HepG2 (cell line): Measurements from ENCODE around the gene NHSL1. TPM values are rescaled to one million over a fixed set of nuclear protein-coding genes. Genes with fewer than 3 reads are reported as not detected.

ENCODE experiments used
- ELF4 ChIP-seq: sonication (generic); formaldehyde crosslinking; IDR thresholded peaks from 2 replicates; pipeline ENCODE4 v1.5.0; 2020; ENCODE audit warnings: missing genetic modification reagents, mild to moderate bottlenecking, moderate library complexity, borderline replicate concordance
- GATA4 ChIP-seq: sonication (generic); IDR thresholded peaks from 2 replicates; pipeline ENCODE4 v1.6.1; 2016; ENCODE audit warnings: antibody characterized with exemption, low read depth, borderline replicate concordance
- IRF2 ChIP-seq: IDR thresholded peaks from 2 replicates; pipeline ENCODE4 v1.6.1; 2018; ENCODE audit warnings: missing genetic modification reagents, missing compliant biosample characterization
- MTA3 ChIP-seq: sonication (generic); formaldehyde crosslinking; IDR thresholded peaks from 2 replicates; pipeline ENCODE4 v1.4.0; 2020; ENCODE audit warnings: missing genetic modification reagents
- RFX1 ChIP-seq: fragments of 450-650 bp; IDR thresholded peaks from 2 replicates; pipeline ENCODE4 v1.6.1; 2017
- SAP130 ChIP-seq: IDR thresholded peaks from 2 replicates; pipeline ENCODE4 v1.6.1; 2016; ENCODE audit warnings: low read depth
- TGIF2 ChIP-seq: IDR thresholded peaks from 2 replicates; pipeline ENCODE4 v1.6.1; 2016; ENCODE audit warnings: control low read depth, missing compliant biosample characterization
- TSC22D2 ChIP-seq: sonication (generic); formaldehyde crosslinking; IDR thresholded peaks from 2 replicates; pipeline ENCODE4 v1.5.1; 2020; ENCODE audit warnings: missing genetic modification reagents, mild to moderate bottlenecking, borderline replicate concordance
- ZC3H13 ChIP-seq: sonication (generic); formaldehyde crosslinking; IDR thresholded peaks from 2 replicates; pipeline ENCODE4 v1.8.1; 2023; ENCODE audit warnings: mild to moderate bottlenecking, missing genetic modification reagents, moderate library complexity
- ZNF451 ChIP-seq: sonication (generic); formaldehyde crosslinking; IDR thresholded peaks from 2 replicates; pipeline ENCODE4 v1.5.0; 2020; ENCODE audit warnings: mild to moderate bottlenecking, missing genetic modification reagents
- ZNF724P ChIP-seq: sonication (generic); formaldehyde crosslinking; IDR thresholded peaks from 2 replicates; pipeline ENCODE4 v1.8.0; 2022; ENCODE audit warnings: missing genetic modification reagents, borderline replicate concordance
- ZSCAN9 ChIP-seq: IDR thresholded peaks from 2 replicates; pipeline ENCODE4 v1.6.1; 2016; ENCODE audit warnings: borderline replicate concordance
- polyA plus RNA-seq, 8 experiments: library from polyadenylated mRNA; depleted of rRNA in 3 of 8; stranded (reverse) in 7 of 8; unstranded in 1 of 8; fragments of >200 nt; fragmentation: Illumina TruSeq in 4 of 8; extraction: Trizol in 4 of 8; gene quantifications; 2 replicates each; pipeline versions ENCODE4 v1.2.1 to v1.2.3, GENCODE V29; 2011 to 2016; ENCODE audit warnings: low read depth in 4 of 8, missing spikeins in 1 of 8, mixed read lengths in 1 of 8; ENCODE audit not compliant: insufficient read depth in 1 of 8
- total RNA-seq, 5 experiments: library from RNA; depleted of rRNA; stranded (reverse); fragments of >200 nt; fragmentation: Illumina TruSeq; extraction: Trizol; gene quantifications; 2 replicates each; pipeline ENCODE4 v1.2.3, GENCODE V29; 2016; ENCODE audit warnings: low read depth in 1 of 5
- TF ChIP-seq, protein P1 (sequence below): sonication (generic); formaldehyde crosslinking; IDR thresholded peaks from 2 replicates; pipeline ENCODE4 v1.5.1; 2020; ENCODE audit warnings: missing genetic modification reagents, mild to moderate bottlenecking, borderline replicate concordance
- TF ChIP-seq, protein P2 (sequence below): IDR thresholded peaks from 2 replicates; pipeline ENCODE4 v1.6.1; 2016; ENCODE audit warnings: missing compliant biosample characterization, missing genetic modification reagents, borderline replicate concordance
- TF ChIP-seq, protein P3 (sequence below): sonication (generic); formaldehyde crosslinking; conservative IDR thresholded peaks from 2 replicates; pipeline ENCODE4 v1.4.0; 2020; ENCODE audit warnings: missing genetic modification reagents
- TF ChIP-seq, protein P4 (sequence below): sonication (generic); formaldehyde crosslinking; IDR thresholded peaks from 2 replicates; pipeline ENCODE4 v1.5.1; 2020; ENCODE audit warnings: mild to moderate bottlenecking, missing genetic modification reagents, borderline replicate concordance
- TF ChIP-seq, protein P5 (sequence below): sonication (generic); formaldehyde crosslinking; IDR thresholded peaks from 2 replicates; pipeline ENCODE4 v1.5.0; 2020; ENCODE audit warnings: missing genetic modification reagents

The NHSL1 gene
- total and polyA plus RNA-seq, 2 of the 13 experiments (the other 11 are each of a cell fraction or from before 2014, with no cell fraction given): 24.9 to 53.6 TPM

DNA sequence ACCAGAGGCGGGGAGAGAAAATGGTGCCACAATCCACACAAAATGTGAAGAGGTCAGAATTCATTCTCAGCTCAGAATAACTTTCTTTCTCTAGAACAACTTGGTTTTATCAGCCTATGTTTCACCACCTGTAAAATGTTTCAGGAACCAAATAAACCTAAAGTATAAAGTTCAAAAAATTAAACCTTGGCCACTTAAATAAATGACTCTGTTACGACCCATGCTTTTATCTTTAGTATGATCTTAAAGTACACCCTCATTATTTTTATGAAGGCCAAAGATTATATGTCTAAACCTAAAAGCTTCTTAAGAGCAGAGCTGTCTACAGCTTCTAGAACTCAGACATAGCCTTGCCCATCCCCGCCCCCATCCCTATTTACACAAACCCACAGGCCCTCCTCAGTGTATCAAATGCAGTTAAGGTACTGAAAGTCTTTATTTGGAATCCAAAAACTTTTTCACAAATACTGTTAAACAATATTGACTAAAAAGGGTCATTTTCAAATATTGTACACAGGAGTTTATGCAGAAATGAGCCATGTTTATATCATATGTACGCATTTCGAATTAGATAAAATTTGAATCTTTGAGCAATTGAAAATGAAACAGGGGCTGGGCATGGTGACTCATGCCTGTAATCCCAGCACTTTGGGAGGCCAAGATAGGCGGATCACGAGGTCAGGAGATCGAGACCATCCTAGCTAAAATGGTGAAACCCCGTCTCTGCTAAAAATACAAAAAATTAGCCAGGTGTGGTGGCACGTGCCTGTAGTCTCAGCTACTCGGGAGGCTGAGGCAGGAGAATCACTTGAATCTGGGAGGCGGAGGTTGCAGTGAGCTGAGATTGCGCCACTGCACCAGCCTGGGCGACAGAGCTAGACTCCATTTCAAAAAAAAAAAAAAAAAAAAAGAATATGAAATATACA, 5.7 kb upstream of the NHSL1 start (continued):
- no peak for TF ChIP-seq MTA3 (CRISPR knock-in tag)
- no peak for TF ChIP-seq ZNF451 (CRISPR knock-in tag)
- TF ChIP-seq, protein P1, sequence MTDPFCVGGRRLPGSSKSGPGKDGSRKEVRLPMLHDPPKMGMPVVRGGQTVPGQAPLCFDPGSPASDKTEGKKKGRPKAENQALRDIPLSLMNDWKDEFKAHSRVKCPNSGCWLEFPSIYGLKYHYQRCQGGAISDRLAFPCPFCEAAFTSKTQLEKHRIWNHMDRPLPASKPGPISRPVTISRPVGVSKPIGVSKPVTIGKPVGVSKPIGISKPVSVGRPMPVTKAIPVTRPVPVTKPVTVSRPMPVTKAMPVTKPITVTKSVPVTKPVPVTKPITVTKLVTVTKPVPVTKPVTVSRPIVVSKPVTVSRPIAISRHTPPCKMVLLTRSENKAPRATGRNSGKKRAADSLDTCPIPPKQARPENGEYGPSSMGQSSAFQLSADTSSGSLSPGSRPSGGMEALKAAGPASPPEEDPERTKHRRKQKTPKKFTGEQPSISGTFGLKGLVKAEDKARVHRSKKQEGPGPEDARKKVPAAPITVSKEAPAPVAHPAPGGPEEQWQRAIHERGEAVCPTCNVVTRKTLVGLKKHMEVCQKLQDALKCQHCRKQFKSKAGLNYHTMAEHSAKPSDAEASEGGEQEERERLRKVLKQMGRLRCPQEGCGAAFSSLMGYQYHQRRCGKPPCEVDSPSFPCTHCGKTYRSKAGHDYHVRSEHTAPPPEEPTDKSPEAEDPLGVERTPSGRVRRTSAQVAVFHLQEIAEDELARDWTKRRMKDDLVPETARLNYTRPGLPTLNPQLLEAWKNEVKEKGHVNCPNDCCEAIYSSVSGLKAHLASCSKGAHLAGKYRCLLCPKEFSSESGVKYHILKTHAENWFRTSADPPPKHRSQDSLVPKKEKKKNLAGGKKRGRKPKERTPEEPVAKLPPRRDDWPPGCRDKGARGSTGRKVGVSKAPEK: no peak
- no peak for TF ChIP-seq ELF4
- no peak for TF ChIP-seq ZC3H13 (CRISPR knock-in tag)
- TF ChIP-seq TSC22D2 (CRISPR knock-in tag): no peak
- TF ChIP-seq, protein P2, sequence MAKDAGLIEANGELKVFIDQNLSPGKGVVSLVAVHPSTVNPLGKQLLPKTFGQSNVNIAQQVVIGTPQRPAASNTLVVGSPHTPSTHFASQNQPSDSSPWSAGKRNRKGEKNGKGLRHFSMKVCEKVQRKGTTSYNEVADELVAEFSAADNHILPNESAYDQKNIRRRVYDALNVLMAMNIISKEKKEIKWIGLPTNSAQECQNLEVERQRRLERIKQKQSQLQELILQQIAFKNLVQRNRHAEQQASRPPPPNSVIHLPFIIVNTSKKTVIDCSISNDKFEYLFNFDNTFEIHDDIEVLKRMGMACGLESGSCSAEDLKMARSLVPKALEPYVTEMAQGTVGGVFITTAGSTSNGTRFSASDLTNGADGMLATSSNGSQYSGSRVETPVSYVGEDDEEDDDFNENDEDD (CRISPR knock-in tag): no peak
- TF ChIP-seq ZNF724P: no peak
- TF ChIP-seq, protein P3, sequence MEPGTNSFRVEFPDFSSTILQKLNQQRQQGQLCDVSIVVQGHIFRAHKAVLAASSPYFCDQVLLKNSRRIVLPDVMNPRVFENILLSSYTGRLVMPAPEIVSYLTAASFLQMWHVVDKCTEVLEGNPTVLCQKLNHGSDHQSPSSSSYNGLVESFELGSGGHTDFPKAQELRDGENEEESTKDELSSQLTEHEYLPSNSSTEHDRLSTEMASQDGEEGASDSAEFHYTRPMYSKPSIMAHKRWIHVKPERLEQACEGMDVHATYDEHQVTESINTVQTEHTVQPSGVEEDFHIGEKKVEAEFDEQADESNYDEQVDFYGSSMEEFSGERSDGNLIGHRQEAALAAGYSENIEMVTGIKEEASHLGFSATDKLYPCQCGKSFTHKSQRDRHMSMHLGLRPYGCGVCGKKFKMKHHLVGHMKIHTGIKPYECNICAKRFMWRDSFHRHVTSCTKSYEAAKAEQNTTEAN: no peak
- no peak for TF ChIP-seq IRF2 (CRISPR knock-in tag)
- no peak for TF ChIP-seq TGIF2 (CRISPR knock-in tag)
- TF ChIP-seq RFX1: no peak
- TF ChIP-seq, protein P4, sequence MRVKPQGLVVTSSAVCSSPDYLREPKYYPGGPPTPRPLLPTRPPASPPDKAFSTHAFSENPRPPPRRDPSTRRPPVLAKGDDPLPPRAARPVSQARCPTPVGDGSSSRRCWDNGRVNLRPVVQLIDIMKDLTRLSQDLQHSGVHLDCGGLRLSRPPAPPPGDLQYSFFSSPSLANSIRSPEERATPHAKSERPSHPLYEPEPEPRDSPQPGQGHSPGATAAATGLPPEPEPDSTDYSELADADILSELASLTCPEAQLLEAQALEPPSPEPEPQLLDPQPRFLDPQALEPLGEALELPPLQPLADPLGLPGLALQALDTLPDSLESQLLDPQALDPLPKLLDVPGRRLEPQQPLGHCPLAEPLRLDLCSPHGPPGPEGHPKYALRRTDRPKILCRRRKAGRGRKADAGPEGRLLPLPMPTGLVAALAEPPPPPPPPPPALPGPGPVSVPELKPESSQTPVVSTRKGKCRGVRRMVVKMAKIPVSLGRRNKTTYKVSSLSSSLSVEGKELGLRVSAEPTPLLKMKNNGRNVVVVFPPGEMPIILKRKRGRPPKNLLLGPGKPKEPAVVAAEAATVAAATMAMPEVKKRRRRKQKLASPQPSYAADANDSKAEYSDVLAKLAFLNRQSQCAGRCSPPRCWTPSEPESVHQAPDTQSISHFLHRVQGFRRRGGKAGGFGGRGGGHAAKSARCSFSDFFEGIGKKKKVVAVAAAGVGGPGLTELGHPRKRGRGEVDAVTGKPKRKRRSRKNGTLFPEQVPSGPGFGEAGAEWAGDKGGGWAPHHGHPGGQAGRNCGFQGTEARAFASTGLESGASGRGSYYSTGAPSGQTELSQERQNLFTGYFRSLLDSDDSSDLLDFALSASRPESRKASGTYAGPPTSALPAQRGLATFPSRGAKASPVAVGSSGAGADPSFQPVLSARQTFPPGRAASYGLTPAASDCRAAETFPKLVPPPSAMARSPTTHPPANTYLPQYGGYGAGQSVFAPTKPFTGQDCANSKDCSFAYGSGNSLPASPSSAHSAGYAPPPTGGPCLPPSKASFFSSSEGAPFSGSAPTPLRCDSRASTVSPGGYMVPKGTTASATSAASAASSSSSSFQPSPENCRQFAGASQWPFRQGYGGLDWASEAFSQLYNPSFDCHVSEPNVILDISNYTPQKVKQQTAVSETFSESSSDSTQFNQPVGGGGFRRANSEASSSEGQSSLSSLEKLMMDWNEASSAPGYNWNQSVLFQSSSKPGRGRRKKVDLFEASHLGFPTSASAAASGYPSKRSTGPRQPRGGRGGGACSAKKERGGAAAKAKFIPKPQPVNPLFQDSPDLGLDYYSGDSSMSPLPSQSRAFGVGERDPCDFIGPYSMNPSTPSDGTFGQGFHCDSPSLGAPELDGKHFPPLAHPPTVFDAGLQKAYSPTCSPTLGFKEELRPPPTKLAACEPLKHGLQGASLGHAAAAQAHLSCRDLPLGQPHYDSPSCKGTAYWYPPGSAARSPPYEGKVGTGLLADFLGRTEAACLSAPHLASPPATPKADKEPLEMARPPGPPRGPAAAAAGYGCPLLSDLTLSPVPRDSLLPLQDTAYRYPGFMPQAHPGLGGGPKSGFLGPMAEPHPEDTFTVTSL (CRISPR knock-in tag): no peak
- no peak for TF ChIP-seq ZSCAN9 (CRISPR knock-in tag)
- TF ChIP-seq, protein P5, sequence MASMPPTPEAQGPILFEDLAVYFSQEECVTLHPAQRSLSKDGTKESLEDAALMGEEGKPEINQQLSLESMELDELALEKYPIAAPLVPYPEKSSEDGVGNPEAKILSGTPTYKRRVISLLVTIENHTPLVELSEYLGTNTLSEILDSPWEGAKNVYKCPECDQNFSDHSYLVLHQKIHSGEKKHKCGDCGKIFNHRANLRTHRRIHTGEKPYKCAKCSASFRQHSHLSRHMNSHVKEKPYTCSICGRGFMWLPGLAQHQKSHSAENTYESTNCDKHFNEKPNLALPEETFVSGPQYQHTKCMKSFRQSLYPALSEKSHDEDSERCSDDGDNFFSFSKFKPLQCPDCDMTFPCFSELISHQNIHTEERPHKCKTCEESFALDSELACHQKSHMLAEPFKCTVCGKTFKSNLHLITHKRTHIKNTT (CRISPR knock-in tag): no peak
- TF ChIP-seq SAP130 (CRISPR knock-in tag): no peak
- TF ChIP-seq GATA4: no peak
